HG02981 (cell line): Measurements from ENCODE around the gene NACA.

Experiments
- ATAC-seq: cut with Tn5 transposase; IDR thresholded peaks from one replicate; pipeline ENCODE4 v1.9.1; 2021; ENCODE audit warnings: mild to moderate bottlenecking, moderate library complexity; ENCODE audit not compliant: unreplicated experiment

NACA gene

GRCh38 chr12:56694161-56694560 lies 30.9 kb downstream of the NACA start:
- no peak for ATAC-seq

- ATAC-seq, result no peak
Measured at GRCh38 chr12:56688846-56689109, 36.3 kb downstream of the NACA start.

GRCh38 chr12:56688129-56688845 lies 36.8 kb downstream of the NACA start, which contains the start of gene PTGES3:
Gene PTGES3 (minus strand): TSS chr12:56688284. CDS start chr12:56687999, 285 bp downstream.
- ATAC-seq, result peak; percentile 62

- ATAC-seq, result peak; percentile 23
Measured at GRCh38 chr12:56687223-56688128, 37.6 kb downstream of the NACA start.

- ATAC-seq, result no peak
Measured at GRCh38 chr12:56684745-56685359, 40.2 kb downstream of the NACA start.

GRCh38 chr12:56682323-56682722 lies 42.8 kb downstream of the NACA start:
- no peak for ATAC-seq

GRCh38 chr12:56679883-56680575 lies 45.1 kb downstream of the NACA start:
- ATAC-seq, result no peak

- ATAC-seq, result no peak
Measured at GRCh38 chr12:56678852-56679251, 46.2 kb downstream of the NACA start.

GRCh38 chr12:56677680-56678079 lies 47.4 kb downstream of the NACA start:
- ATAC-seq, result no peak

GRCh38 chr12:56676851-56677580 lies 48.1 kb downstream of the NACA start:
- ATAC-seq, result no peak

- ATAC-seq, result no peak
Measured at GRCh38 chr12:56671608-56672007, 53.5 kb downstream of the NACA start.

GRCh38 chr12:56670836-56671235 lies 54.3 kb downstream of the NACA start:
- no peak for ATAC-seq

- no peak for ATAC-seq
Measured at GRCh38 chr12:56668197-56668457, 57.0 kb downstream of the NACA start.
